Neural cell (in vitro differentiated cells): ENCODE results near the gene USP30. TPM values are rescaled to one million over a fixed set of nuclear protein-coding genes. Genes with fewer than 3 reads are reported as not detected.

Experiments
- H2AFZ ChIP-seq: fragments of 200-600, 300-800 bp; sonication (generic), shearing (Covaris generic); 2 replicates; pipeline ENCODE4 v1.6.0; 2014; ENCODE audit warnings: low read depth, mild to moderate bottlenecking, antibody characterized with exemption, low read length, moderate library complexity
- H3F3A ChIP-seq: fragments of 200-600 bp; shearing (Covaris generic); 2 replicates; pipeline ENCODE4 v1.6.1; 2016; ENCODE audit warnings: mild to moderate bottlenecking, moderate library complexity, mixed read lengths, antibody characterized with exemption, low read length; ENCODE audit not compliant: insufficient read depth, poor library complexity, severe bottlenecking
- H3K27ac ChIP-seq: fragments of 200-600, 300-800 bp; sonication (generic), shearing (Covaris generic); 2 replicates; pipeline ENCODE4 v1.5.1; 2014; ENCODE audit warnings: mild to moderate bottlenecking, low read length, moderate library complexity
- H3K27me3 ChIP-seq: fragments of 300-800, 200-600 bp; sonication (generic), shearing (Covaris generic); 2 replicates; pipeline ENCODE4 v1.6.0; 2014; ENCODE audit warnings: mild to moderate bottlenecking, low read depth, low read length, moderate library complexity; ENCODE audit not compliant: insufficient read depth
- H3K36me3 ChIP-seq: fragments of 300-800, 200-600 bp; sonication (generic), shearing (Covaris generic); 2 replicates; pipeline ENCODE4 v1.5.1; 2014; ENCODE audit warnings: mild to moderate bottlenecking, antibody characterized with exemption, low read length, moderate library complexity; ENCODE audit not compliant: insufficient read depth
- H3K4me2 ChIP-seq: fragments of 300-800, 200-600 bp; sonication (generic), shearing (Covaris generic); 2 replicates; pipeline ENCODE4 v1.6.0; 2014; ENCODE audit warnings: mild to moderate bottlenecking, low read length
- H3K4me3 ChIP-seq: fragments of 300-800, 200-600 bp; sonication (generic), shearing (Covaris generic); 2 replicates; pipeline ENCODE4 v1.5.1; 2014; ENCODE audit warnings: mild to moderate bottlenecking, low read length, moderate library complexity
- H3K79me2 ChIP-seq: fragments of 200-600 bp; shearing (Covaris generic); replicated peaks from 2 replicates; pipeline ENCODE4 v1.6.0; 2014; ENCODE audit warnings: mild to moderate bottlenecking, low read length, moderate library complexity; ENCODE audit not compliant: insufficient read depth
- H3K9ac ChIP-seq: fragments of 300-800, 200-600 bp; sonication (generic), shearing (Covaris generic); 2 replicates; pipeline ENCODE4 v1.6.1; 2016; ENCODE audit warnings: mild to moderate bottlenecking, low read length, mixed read lengths
- H3K9me2 ChIP-seq: fragments of 200-600 bp; shearing (Covaris generic); 2 replicates; pipeline ENCODE4 v1.6.1; 2016; ENCODE audit warnings: mild to moderate bottlenecking, low read length, mixed read lengths; ENCODE audit not compliant: insufficient read depth
- H3K9me3 ChIP-seq: fragments of 200-600, 300-800 bp; sonication (generic), shearing (Covaris generic); 2 replicates; pipeline ENCODE4 v1.6.1; 2016; ENCODE audit warnings: mild to moderate bottlenecking, mixed run types, low read length, moderate library complexity, mixed read lengths
- H4K20me1 ChIP-seq: fragments of 200-600 bp; shearing (Covaris generic); 2 replicates; pipeline ENCODE4 v1.6.1; 2016; ENCODE audit warnings: mild to moderate bottlenecking, mixed run types; ENCODE audit not compliant: insufficient read depth
- CTCF ChIP-seq: fragments of 450-650 bp; IDR thresholded peaks from 2 replicates; pipeline ENCODE4 v1.5.1; 2014; ENCODE audit warnings: antibody characterized with exemption, mild to moderate bottlenecking, moderate library complexity; ENCODE audit not compliant: poor library complexity, severe bottlenecking
- EP300 ChIP-seq: fragments of 450-650 bp; conservative IDR thresholded peaks from 2 replicates; pipeline ENCODE4 v1.6.1; 2014; ENCODE audit warnings: antibody characterized with exemption, mild to moderate bottlenecking, moderate library complexity; ENCODE audit not compliant: poor library complexity, severe bottlenecking
- EZH2 ChIP-seq: fragments of 200-600, 300-800 bp; shearing (Covaris generic), sonication (generic); IDR thresholded peaks from 2 replicates; pipeline ENCODE4 v1.6.1; 2014; ENCODE audit warnings: antibody characterized with exemption, low read length, borderline replicate concordance, mild to moderate bottlenecking; ENCODE audit not compliant: insufficient read depth, poor library complexity, severe bottlenecking
- MXI1 ChIP-seq: fragments of 450-650 bp; conservative IDR thresholded peaks from 2 replicates; pipeline ENCODE4 v1.6.1; 2014; ENCODE audit warnings: antibody characterized with exemption, mild to moderate bottlenecking; ENCODE audit not compliant: poor library complexity, severe bottlenecking
- POLR2AphosphoS5 ChIP-seq: IDR thresholded peaks from 2 replicates; pipeline ENCODE4 v1.6.1; 2012
- RAD21 ChIP-seq: fragments of 450-650 bp; conservative IDR thresholded peaks from 2 replicates; pipeline ENCODE4 v1.6.1; 2014; ENCODE audit warnings: antibody characterized with exemption, mild to moderate bottlenecking, moderate library complexity
- REST ChIP-seq: IDR thresholded peaks from 2 replicates; pipeline ENCODE4 v1.6.1; 2012; ENCODE audit warnings: borderline replicate concordance
- SMC3 ChIP-seq: fragments of 450-650 bp; conservative IDR thresholded peaks from 2 replicates; pipeline ENCODE4 v1.6.1; 2014; ENCODE audit warnings: antibody characterized with exemption, mild to moderate bottlenecking, moderate library complexity; ENCODE audit not compliant: poor library complexity
- TAF1 ChIP-seq: IDR thresholded peaks from 2 replicates; pipeline ENCODE4 v1.6.1; 2012; ENCODE audit warnings: low read depth
- polyA plus RNA-seq: library from polyadenylated mRNA; depleted of rRNA; stranded (reverse); fragments of >200 nt; gene quantifications from 2 replicates; pipeline ENCODE4 v1.2.3, GENCODE V29; 2014

The USP30 gene
- polyA plus RNA-seq, 1 donor from 2014 or later = 37.2 TPM

- TF ChIP-seq CTCF = no peak
- TF ChIP-seq REST = no peak
- no peak for TF ChIP-seq POLR2AphosphoS5
- TF ChIP-seq EP300 = no peak
- TF ChIP-seq RAD21 = no peak
- TF ChIP-seq SMC3 = no peak
- TF ChIP-seq EZH2 = no peak
- TF ChIP-seq MXI1 = no peak
- no peak for TF ChIP-seq TAF1
- no peaks in the 10 kb centered on the region for H4K20me1 ChIP-seq
- H3K27ac ChIP-seq = no peak overlapping the region
- H3K36me3 ChIP-seq = no peaks in the 10 kb centered on the region
- H3K79me2 ChIP-seq = peaks cover 22% of the 10 kb centered on the region
- H3K9me3 ChIP-seq = no peaks in the 10 kb centered on the region
- H3F3A ChIP-seq = no peaks in the 10 kb centered on the region
- no peak overlapping the region for H3K4me2 ChIP-seq
- no peaks in the 10 kb centered on the region for H3K9me2 ChIP-seq
- no peak overlapping the region for H3K4me3 ChIP-seq
- no peak overlapping the region for H2AFZ ChIP-seq
- H3K9ac ChIP-seq = no peak overlapping the region
- no peaks in the 10 kb centered on the region for H3K27me3 ChIP-seq
Measured at GRCh38 chr12:109054520-109054919, 2.1 kb downstream of the USP30 start.

GRCh38 chr12:109056891-109057290 is 4.5 kb downstream of the USP30 start:
- H3K4me2 ChIP-seq = no peak overlapping the region
- TF ChIP-seq POLR2AphosphoS5 = no peak
- H3K36me3 ChIP-seq = no peaks in the 10 kb centered on the region
- no peak overlapping the region for H3K9ac ChIP-seq
- H3K79me2 ChIP-seq = peaks cover 22% of the 10 kb centered on the region
- no peaks in the 10 kb centered on the region for H3K9me3 ChIP-seq
- H3F3A ChIP-seq = no peaks in the 10 kb centered on the region
- H2AFZ ChIP-seq = no peak overlapping the region
- H3K4me3 ChIP-seq = no peak overlapping the region
- H3K27ac ChIP-seq = no peak overlapping the region
- no peaks in the 10 kb centered on the region for H3K27me3 ChIP-seq
- H3K9me2 ChIP-seq = no peaks in the 10 kb centered on the region
- no peaks in the 10 kb centered on the region for H4K20me1 ChIP-seq

- H3K9me3 ChIP-seq = no peaks in the 10 kb centered on the region
- TF ChIP-seq TAF1 (no peak), MXI1 (no peak), CTCF (no peak), RAD21 (no peak), EZH2 (no peak), POLR2AphosphoS5 (no peak), EP300 (no peak), REST (no peak), SMC3 (no peak)
- no peaks in the 10 kb centered on the region for H3F3A ChIP-seq
- no peaks in the 10 kb centered on the region for H4K20me1 ChIP-seq
- peaks cover 22% of the 10 kb centered on the region for H3K79me2 ChIP-seq
- no peak overlapping the region for H3K27ac ChIP-seq
- H3K9me2 ChIP-seq = no peaks in the 10 kb centered on the region
- no peaks in the 10 kb centered on the region for H3K27me3 ChIP-seq
- H3K4me3 ChIP-seq = no peak overlapping the region
- H3K36me3 ChIP-seq = no peaks in the 10 kb centered on the region
- no peak overlapping the region for H2AFZ ChIP-seq
- no peak overlapping the region for H3K9ac ChIP-seq
- no peak overlapping the region for H3K4me2 ChIP-seq
Measured at GRCh38 chr12:109057376-109057775, 5.0 kb downstream of the USP30 start.
